Esophagus squamous epithelium (tissue), 4 donors: ENCODE data around the gene PHRF1.

Source experiments
- POLR2A ChIP-seq, 4 donors: fragments of 450-650 bp; IDR thresholded peaks; one replicate each; pipeline ENCODE4 v1.6.1; 2017; ENCODE audit warnings: antibody characterized with exemption in 4 of 4, mild to moderate bottlenecking in 4 of 4, moderate library complexity in 3 of 4
- TF ChIP-seq, protein P1 (sequence below), 6 experiments: fragments of 450-650 bp in 4 of 6; fragments of 200-600 bp in 2 of 6; sonication (generic) in 2 of 6; IDR thresholded peaks; one replicate each; pipeline ENCODE4 v1.5.1; 2016 to 2019; ENCODE audit warnings: antibody characterized with exemption in 6 of 6, mild to moderate bottlenecking in 4 of 6, moderate library complexity in 4 of 6

DNA sequence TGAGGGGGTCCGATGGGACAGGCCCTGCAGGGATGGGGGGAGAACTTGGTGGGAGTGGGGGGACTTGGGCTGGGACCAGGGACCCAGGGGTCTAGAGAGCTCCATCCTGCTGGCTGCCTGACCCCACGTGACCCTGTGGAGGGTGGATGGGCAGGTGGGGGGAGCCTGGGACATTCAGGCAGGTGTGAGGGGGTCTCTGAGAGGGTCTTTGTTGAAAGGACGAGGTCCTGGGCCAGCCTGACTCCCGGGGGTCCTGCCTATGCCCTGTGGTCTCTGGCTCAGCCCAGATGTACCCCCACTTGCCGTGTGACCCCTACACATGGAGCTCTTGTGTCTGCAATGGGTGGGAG is 31.5 kb upstream of the PHRF1 start:
- TF ChIP-seq, protein P1, sequence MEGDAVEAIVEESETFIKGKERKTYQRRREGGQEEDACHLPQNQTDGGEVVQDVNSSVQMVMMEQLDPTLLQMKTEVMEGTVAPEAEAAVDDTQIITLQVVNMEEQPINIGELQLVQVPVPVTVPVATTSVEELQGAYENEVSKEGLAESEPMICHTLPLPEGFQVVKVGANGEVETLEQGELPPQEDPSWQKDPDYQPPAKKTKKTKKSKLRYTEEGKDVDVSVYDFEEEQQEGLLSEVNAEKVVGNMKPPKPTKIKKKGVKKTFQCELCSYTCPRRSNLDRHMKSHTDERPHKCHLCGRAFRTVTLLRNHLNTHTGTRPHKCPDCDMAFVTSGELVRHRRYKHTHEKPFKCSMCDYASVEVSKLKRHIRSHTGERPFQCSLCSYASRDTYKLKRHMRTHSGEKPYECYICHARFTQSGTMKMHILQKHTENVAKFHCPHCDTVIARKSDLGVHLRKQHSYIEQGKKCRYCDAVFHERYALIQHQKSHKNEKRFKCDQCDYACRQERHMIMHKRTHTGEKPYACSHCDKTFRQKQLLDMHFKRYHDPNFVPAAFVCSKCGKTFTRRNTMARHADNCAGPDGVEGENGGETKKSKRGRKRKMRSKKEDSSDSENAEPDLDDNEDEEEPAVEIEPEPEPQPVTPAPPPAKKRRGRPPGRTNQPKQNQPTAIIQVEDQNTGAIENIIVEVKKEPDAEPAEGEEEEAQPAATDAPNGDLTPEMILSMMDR (IDR thresholded peaks at IDR 0.05) = no peak
- no peak for TF ChIP-seq POLR2A (IDR thresholded peaks at IDR 0.05)
